GM21360 (cell line): ENCODE results near the gene POTEJ.
"Not testable (repeated sequence)": the region's sequence is repeated elsewhere in the genome, so short reads cannot be mapped to it uniquely, and the experiment has no call there.

Experiments
- ATAC-seq: cut with Tn5 transposase; IDR thresholded peaks from one replicate; pipeline ENCODE4 v1.9.1; 2021; ENCODE audit warnings: mild to moderate bottlenecking, moderate library complexity; ENCODE audit not compliant: unreplicated experiment

POTEJ gene

GRCh38 chr2:130601648-130602302, 9.5 kb upstream of the POTEJ start:
- ATAC-seq, result not testable (repeated sequence)

- not testable (repeated sequence) for ATAC-seq
Observed at GRCh38 chr2:130608276-130609001, 2.8 kb upstream of the POTEJ start.

GRCh38 chr2:130609002-130609920, 2.0 kb upstream of the POTEJ start:
- not testable (repeated sequence) for ATAC-seq

GRCh38 chr2:130610486-130610885, 754 bp upstream of the POTEJ start:
- ATAC-seq, result not testable (repeated sequence)

GRCh38 chr2:130628784-130629475, 17.7 kb downstream of the POTEJ start:
- not testable (repeated sequence) for ATAC-seq

GRCh38 chr2:130638973-130639372, 27.7 kb downstream of the POTEJ start:
- not testable (repeated sequence) for ATAC-seq

GRCh38 chr2:130641688-130642087, 30.4 kb downstream of the POTEJ start:
- not testable (repeated sequence) for ATAC-seq

GRCh38 chr2:130649285-130649684, 38.0 kb downstream of the POTEJ start:
- not testable (repeated sequence) for ATAC-seq

- not testable (repeated sequence) for ATAC-seq
Observed at GRCh38 chr2:130664506-130664905, 53.3 kb downstream of the POTEJ start.

- not testable (repeated sequence) for ATAC-seq
Observed at GRCh38 chr2:130665596-130665995, 54.4 kb downstream of the POTEJ start.

GRCh38 chr2:130667516-130667915, 56.3 kb downstream of the POTEJ start:
- ATAC-seq, result not testable (repeated sequence)

- not testable (repeated sequence) for ATAC-seq
Observed at GRCh38 chr2:130670026-130670745, 58.9 kb downstream of the POTEJ start.

GRCh38 chr2:130692041-130692770, 81.0 kb downstream of the POTEJ start:
- ATAC-seq, result not testable (repeated sequence)

GRCh38 chr2:130693474-130693873, 82.2 kb downstream of the POTEJ start:
- ATAC-seq, result not testable (repeated sequence)

- ATAC-seq, result not testable (repeated sequence)
Observed at GRCh38 chr2:130703250-130703649, 92.0 kb downstream of the POTEJ start.
